K562 (cell line): ENCODE results near the gene RAI14. TPM values are rescaled to one million over a fixed set of nuclear protein-coding genes. Genes with fewer than 3 reads are reported as not detected.

Source experiments
- ATAC-seq: fragments of 200-7000 bp; cut with Tn5 transposase; 3 replicates; pipeline ENCODE4 v1.9.1; 2020; ENCODE audit warnings: moderate library complexity
- BruUV-seq: library from RNA; stranded (reverse); fragments of 400-500 nt; replicated peaks from 2 replicates; lab custom pipeline; 2021; lab: Mats Ljungman, UMichigan
- CTCF ChIA-PET: fragments of 300-600 bp; formaldehyde crosslinking; extraction: SDS; loops from one replicate; lab custom pipeline; 2021; ENCODE audit warnings: low intra/inter-chr PET ratio; lab: Yijun Ruan, JAX
- POLR2A ChIA-PET: fragments of 300-600, 350-650 bp; sonication (Branson Sonifier 250); formaldehyde crosslinking; extraction: SDS; loops from one replicate; lab custom pipeline; 2021; ENCODE audit warnings: antibody characterized with exemption, inconsistent platforms; lab: Yijun Ruan, JAX
- DNase-seq, 4 experiments: peaks; one replicate each; pipeline versions ENCODE4 v3.0.0 to v3.0.0-alpha.2; 2011 to 2018; ENCODE audit warnings: low spot score in 3 of 4, mixed read lengths in 3 of 4; ENCODE audit errors: extremely low read depth in 1 of 4
- FAIRE-seq: peaks from 2 replicates; lab custom pipeline; 2011; peaks lifted over from hg19 to GRCh38; lab: Jason Lieb, UNC
- H2AFZ ChIP-seq: 2 replicates; pipeline ENCODE4 v1.6.0; 2011; ENCODE audit warnings: low read depth, low read length, control low read depth, inconsistent platforms
- H3K27ac ChIP-seq: fragments of 200-600 bp; 3 replicates; pipeline ENCODE4 v1.8.0; 2011; ENCODE audit warnings: low read depth, mild to moderate bottlenecking, control low read depth, inconsistent platforms, low read length, moderate library complexity, mixed read lengths; ENCODE audit errors: extremely low read depth
- H3K27me3 ChIP-seq, 2 experiments: fragments of 300-600 bp in 1 of 2; 2 replicates in 1 of 2; 3 replicates in 1 of 2; pipeline versions ENCODE4 v1.6.0 to v1.8.0; 2011; ENCODE audit warnings: inconsistent platforms in 2 of 2, low read length in 2 of 2, mild to moderate bottlenecking in 1 of 2, mixed read lengths in 1 of 2, moderate library complexity in 1 of 2; ENCODE audit not compliant: control insufficient read depth in 2 of 2, insufficient read depth in 2 of 2
- H3K36me3 ChIP-seq: fragments of 300-600 bp; 3 replicates; pipeline ENCODE4 v1.8.0; 2011; ENCODE audit warnings: mild to moderate bottlenecking, low read length, inconsistent platforms; ENCODE audit not compliant: control insufficient read depth, insufficient read depth
- H3K4me1 ChIP-seq, 2 experiments: fragments of 200-600 bp in 1 of 2; replicated peaks in 1 of 2; 2 replicates in 1 of 2; 3 replicates in 1 of 2; pipeline versions ENCODE4 v1.5.1 to v1.8.0; 2011; ENCODE audit warnings: inconsistent platforms in 2 of 2, low read length in 2 of 2, mild to moderate bottlenecking in 1 of 2, mixed read lengths in 1 of 2, moderate library complexity in 1 of 2; ENCODE audit not compliant: control insufficient read depth in 2 of 2, insufficient read depth in 2 of 2
- H3K4me2 ChIP-seq: 2 replicates; pipeline ENCODE4 v1.6.1; 2011; ENCODE audit warnings: low read length, control low read depth, inconsistent platforms, mixed read lengths; ENCODE audit not compliant: insufficient read depth
- H3K4me3 ChIP-seq: fragments of 200-600 bp; sonication (generic), shearing (Covaris generic); 2 replicates; pipeline ENCODE4 v1.5.1; 2016; ENCODE audit warnings: control low read depth, inconsistent platforms
- H3K79me2 ChIP-seq: fragments of 200-600 bp; 3 replicates; pipeline ENCODE4 v1.8.0; 2011; ENCODE audit warnings: low read length, inconsistent platforms; ENCODE audit not compliant: control insufficient read depth, insufficient read depth
- H3K9ac ChIP-seq, 2 experiments: 2 replicates each; pipeline versions ENCODE4 v1.6.0 to v1.6.1; 2011; ENCODE audit warnings: low read depth in 2 of 2, low read length in 2 of 2, control low read depth in 1 of 2, inconsistent platforms in 1 of 2, mild to moderate bottlenecking in 1 of 2, mixed read lengths in 1 of 2; ENCODE audit not compliant: insufficient read depth in 1 of 2
- H3K9me1 ChIP-seq: one replicate; pipeline ENCODE4 v1.6.0; 2011; ENCODE audit warnings: inconsistent platforms, mild to moderate bottlenecking, low read length, moderate library complexity; ENCODE audit not compliant: control insufficient read depth, insufficient read depth
- H3K9me3 ChIP-seq: replicated peaks from 2 replicates; pipeline ENCODE4 v1.5.1; 2011; ENCODE audit warnings: low read depth, low read length, inconsistent platforms; ENCODE audit not compliant: control insufficient read depth, insufficient read depth
- H4K20me1 ChIP-seq: replicated peaks from 2 replicates; pipeline ENCODE4 v1.6.1; 2011; ENCODE audit warnings: low read length, inconsistent platforms, mixed read lengths; ENCODE audit not compliant: control insufficient read depth, insufficient read depth
- ZNF384 ChIP-seq: IDR thresholded peaks from 2 replicates; pipeline ENCODE4 v1.6.1; 2012; ENCODE audit warnings: low read depth, low read length, improper control_type of control experiment
- WGBS: fragments of 100-300 bp; shearing (Covaris generic); methylation state at CpG from one replicate; pipeline ENCODE4 v1.1.6; 2016; ENCODE audit warnings: low coverage, mixed read lengths; ENCODE audit not compliant: insufficient coverage; ENCODE audit errors: missing lambda C conversion rate; 5-methylcytosine and 5-hydroxymethylcytosine counted together
- in situ Hi-C: fragments of 300-500 bp; cut with MboI; formaldehyde crosslinking; loops from 4 replicates; pipeline ENCODE4 v1.15.0; 2018; ENCODE audit warnings: inconsistent platforms, mixed read lengths
- intact Hi-C: fragments of 100-400 bp; cut with micrococcal nuclease; formaldehyde crosslinking; loops from 2 replicates; pipeline ENCODE4 v1.14.2; 2022
- polyA plus RNA-seq, 8 experiments: library from polyadenylated mRNA; depleted of rRNA in 4 of 8; stranded (reverse) in 5 of 8; unstranded in 3 of 8; fragments of >200 nt; fragmentation: Nextera tagmentation in 2 of 8; fragmentation: Illumina TruSeq in 1 of 8; extraction: Ambion mirVana in 2 of 8; extraction: Trizol in 1 of 8; gene quantifications; 2 replicates each; pipeline versions ENCODE4 v1.2.1 to v1.2.3, GENCODE V29; 2011 to 2014; ENCODE audit warnings: inconsistent platforms in 1 of 8, missing spikeins in 1 of 8
- total RNA-seq, 7 experiments: library from RNA; depleted of rRNA in 6 of 7; stranded (reverse); fragments of >200 nt in 6 of 7; fragmentation: Illumina TruSeq in 2 of 7; extraction: Trizol in 2 of 7; gene quantifications; 2 replicates each; pipeline versions ENCODE4 v1.2.1 to v1.2.3, GENCODE V29; 2011 to 2021; ENCODE audit warnings: low replicate concordance in 1 of 7
- TF ChIP-seq, protein P1 (sequence below): sonication (generic); formaldehyde crosslinking; IDR thresholded peaks from 2 replicates; pipeline ENCODE4 v1.8.1; 2023; ENCODE audit warnings: mild to moderate bottlenecking, missing genetic modification reagents
- TF ChIP-seq, protein P2 (sequence below), 2 experiments: fragments of 450-650 bp in 1 of 2; sonication (generic) in 1 of 2; formaldehyde crosslinking in 1 of 2; IDR thresholded peaks; 2 replicates each; pipeline versions ENCODE4 v1.7.1 to v1.9.0; 2016 to 2022; ENCODE audit warnings: inconsistent platforms in 1 of 2, mild to moderate bottlenecking in 1 of 2, missing genetic modification reagents in 1 of 2

Gene RAI14
- total and polyA plus RNA-seq, 9 of the 15 experiments (the other 6 are each of a cell fraction or from before 2014, with no cell fraction given): 11.3 to 82.5 (median 34.8) TPM

DNA sequence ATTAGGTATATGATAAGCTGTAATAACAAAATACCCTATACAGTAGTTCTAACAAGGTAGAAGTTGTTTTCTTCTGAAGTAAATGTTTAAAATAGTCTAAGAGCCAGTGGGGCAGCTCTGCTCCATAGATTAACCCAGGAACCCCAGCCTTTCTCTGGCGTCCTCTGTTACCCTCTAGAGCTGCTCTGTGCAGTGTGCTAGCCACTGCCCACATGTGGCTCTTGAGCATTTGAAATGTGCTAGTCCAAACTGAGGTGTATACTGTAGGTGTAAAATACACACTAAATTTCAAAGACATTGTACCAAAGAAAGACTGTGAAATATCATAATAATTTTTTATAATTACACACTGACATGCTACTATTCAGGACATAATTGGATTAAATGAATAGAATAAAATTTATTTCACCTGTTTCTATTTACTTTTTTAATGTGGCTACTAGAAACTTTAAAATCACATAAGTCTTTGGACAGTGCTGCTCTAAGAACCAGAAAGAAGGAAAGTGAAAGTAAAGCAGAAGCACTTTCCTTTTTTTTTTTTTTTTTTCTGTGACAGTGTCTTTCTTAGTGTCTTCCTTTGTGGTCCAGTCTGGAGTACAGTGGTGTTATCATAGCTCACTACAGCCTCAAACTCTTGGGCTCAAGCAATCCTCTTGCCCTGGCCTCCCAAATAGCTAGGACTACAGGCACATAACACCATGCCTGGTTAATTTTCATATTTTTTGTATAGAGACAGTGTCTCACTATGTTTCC, 39.3 kb downstream of the RAI14 start:
- Histone ChIP-seq H3K27ac (0 out of 3 replicates have a peak overlapping the region, but pooled peaks have one; percentile 5), H3K4me1 (peaks cover 19 to 48% of the 10 kb centered on the region in 2 experiments), H3K27me3 (no peaks in the 10 kb centered on the region), H3K9me1 (no peaks in the 10 kb centered on the region), H3K36me3 (peaks cover 11% of the 10 kb centered on the region), H2AFZ (peak overlapping the region; percentile 41; the same call in 1 of the 2 replicates), H3K4me2 (peak overlapping the region; percentile 6; the same call in 1 of the 2 replicates), H3K9me3 (no peaks in the 10 kb centered on the region), H3K4me3 (no peak overlapping the region), H3K9ac (no peak overlapping the region), H3K79me2 (peaks cover 27% of the 10 kb centered on the region; the same call in 2 of the 3 replicates), H4K20me1 (no peaks in the 10 kb centered on the region)
- POLR2A ChIA-PET: interaction anchor here (0.6 to 2.0 kb wide), 5 partner anchors 9 to 234 kb away, joined by 3 to 6 read pairs (median 4); partner anchors contain the start of gene DNAJC21
- in situ Hi-C loops (no loop called here), intact Hi-C loops (loop anchor here (5.0 kb wide), 1 partner anchor 222 kb away; the partner anchor contains the start of genes BRIX1 and RAD1)
- BruUV-seq: no TSS peak
- FAIRE-seq: no peak
- ATAC-seq: peak; percentile 50
- 63% methylated on average over 1 of the region's 1 CpG for WGBS
- no peak for DNase-seq
- CTCF ChIA-PET: no interaction called here
- TF ChIP-seq ZNF384: peak; percentile 94
- TF ChIP-seq, protein P1, sequence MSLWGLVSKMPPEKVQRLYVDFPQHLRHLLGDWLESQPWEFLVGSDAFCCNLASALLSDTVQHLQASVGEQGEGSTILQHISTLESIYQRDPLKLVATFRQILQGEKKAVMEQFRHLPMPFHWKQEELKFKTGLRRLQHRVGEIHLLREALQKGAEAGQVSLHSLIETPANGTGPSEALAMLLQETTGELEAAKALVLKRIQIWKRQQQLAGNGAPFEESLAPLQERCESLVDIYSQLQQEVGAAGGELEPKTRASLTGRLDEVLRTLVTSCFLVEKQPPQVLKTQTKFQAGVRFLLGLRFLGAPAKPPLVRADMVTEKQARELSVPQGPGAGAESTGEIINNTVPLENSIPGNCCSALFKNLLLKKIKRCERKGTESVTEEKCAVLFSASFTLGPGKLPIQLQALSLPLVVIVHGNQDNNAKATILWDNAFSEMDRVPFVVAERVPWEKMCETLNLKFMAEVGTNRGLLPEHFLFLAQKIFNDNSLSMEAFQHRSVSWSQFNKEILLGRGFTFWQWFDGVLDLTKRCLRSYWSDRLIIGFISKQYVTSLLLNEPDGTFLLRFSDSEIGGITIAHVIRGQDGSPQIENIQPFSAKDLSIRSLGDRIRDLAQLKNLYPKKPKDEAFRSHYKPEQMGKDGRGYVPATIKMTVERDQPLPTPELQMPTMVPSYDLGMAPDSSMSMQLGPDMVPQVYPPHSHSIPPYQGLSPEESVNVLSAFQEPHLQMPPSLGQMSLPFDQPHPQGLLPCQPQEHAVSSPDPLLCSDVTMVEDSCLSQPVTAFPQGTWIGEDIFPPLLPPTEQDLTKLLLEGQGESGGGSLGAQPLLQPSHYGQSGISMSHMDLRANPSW (CRISPR knock-in tag): no peak
- TF ChIP-seq, protein P2, sequence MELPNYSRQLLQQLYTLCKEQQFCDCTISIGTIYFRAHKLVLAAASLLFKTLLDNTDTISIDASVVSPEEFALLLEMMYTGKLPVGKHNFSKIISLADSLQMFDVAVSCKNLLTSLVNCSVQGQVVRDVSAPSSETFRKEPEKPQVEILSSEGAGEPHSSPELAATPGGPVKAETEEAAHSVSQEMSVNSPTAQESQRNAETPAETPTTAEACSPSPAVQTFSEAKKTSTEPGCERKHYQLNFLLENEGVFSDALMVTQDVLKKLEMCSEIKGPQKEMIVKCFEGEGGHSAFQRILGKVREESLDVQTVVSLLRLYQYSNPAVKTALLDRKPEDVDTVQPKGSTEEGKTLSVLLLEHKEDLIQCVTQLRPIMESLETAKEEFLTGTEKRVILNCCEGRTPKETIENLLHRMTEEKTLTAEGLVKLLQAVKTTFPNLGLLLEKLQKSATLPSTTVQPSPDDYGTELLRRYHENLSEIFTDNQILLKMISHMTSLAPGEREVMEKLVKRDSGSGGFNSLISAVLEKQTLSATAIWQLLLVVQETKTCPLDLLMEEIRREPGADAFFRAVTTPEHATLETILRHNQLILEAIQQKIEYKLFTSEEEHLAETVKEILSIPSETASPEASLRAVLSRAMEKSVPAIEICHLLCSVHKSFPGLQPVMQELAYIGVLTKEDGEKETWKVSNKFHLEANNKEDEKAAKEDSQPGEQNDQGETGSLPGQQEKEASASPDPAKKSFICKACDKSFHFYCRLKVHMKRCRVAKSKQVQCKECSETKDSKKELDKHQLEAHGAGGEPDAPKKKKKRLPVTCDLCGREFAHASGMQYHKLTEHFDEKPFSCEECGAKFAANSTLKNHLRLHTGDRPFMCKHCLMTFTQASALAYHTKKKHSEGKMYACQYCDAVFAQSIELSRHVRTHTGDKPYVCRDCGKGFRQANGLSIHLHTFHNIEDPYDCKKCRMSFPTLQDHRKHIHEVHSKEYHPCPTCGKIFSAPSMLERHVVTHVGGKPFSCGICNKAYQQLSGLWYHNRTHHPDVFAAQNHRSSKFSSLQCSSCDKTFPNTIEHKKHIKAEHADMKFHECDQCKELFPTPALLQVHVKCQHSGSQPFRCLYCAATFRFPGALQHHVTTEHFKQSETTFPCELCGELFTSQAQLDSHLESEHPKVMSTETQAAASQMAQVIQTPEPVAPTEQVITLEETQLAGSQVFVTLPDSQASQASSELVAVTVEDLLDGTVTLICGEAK (IDR thresholded peaks at IDR 0.05): peak; percentile 78
- TF ChIP-seq, protein P2 (CRISPR knock-in tag; IDR thresholded peaks at IDR 0.05): no peak
